ENCODE data around the gene POLR3F.
"Not testable (repeated sequence)": the region's sequence is repeated elsewhere in the genome, so short reads cannot be mapped to it uniquely, and the experiment has no call there.

Gene POLR3F

DNA sequence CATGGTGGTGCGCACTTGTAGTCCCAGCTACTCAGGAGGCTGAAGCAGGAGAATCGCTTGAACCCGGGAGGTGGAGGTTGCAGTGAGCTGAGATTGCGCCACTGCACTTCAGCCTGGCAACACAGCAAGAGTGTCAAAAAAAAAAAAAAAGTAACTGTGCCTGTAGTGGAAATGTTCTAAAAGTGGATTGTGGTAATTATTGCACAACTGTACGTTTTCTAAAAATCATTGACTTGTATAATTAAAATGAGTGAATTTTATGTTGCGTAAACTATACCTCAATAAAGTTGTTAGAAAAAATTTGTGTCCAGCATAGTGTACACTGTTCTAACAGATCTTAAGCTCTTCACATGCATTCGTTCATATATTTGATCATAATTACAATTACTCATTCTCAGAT lies 46.0 kb downstream of the POLR3F start:
- no peaks in the 10 kb centered on the region for H3K79me1 ChIP-seq (ENCODE audit: low read length)
- peaks cover 1% of the 10 kb centered on the region for H3K79me2 ChIP-seq (ENCODE audit: control insufficient read depth, insufficient read depth, low read length, poor library complexity)
- no peak for DNase-seq
- no peak overlapping the region for H4K91ac ChIP-seq (ENCODE audit: low read depth, low read length)
- no peak overlapping the region for H2AK5ac ChIP-seq (ENCODE audit: low read length)
- H3K9me3 ChIP-seq (ENCODE audit: insufficient read depth, low read depth, low read length) = no peaks in the 10 kb centered on the region
- H2BK120ac ChIP-seq (ENCODE audit: insufficient read depth, low read length, poor library complexity) = no peak overlapping the region
- H3K36me3 ChIP-seq (ENCODE audit: control insufficient read depth in 1 of 2, insufficient read depth in 2 of 2, low read length in 2 of 2) = peaks cover 16 to 27% of the 10 kb centered on the region in 2 experiments
- H3K27me3 ChIP-seq (ENCODE audit: insufficient read depth, low read length) = no peaks in the 10 kb centered on the region
- H3K4me3 ChIP-seq (ENCODE audit: low read depth, low read length) = no peak overlapping the region
- no peak overlapping the region for H3K23ac ChIP-seq (ENCODE audit: low read length)
- H3K27ac ChIP-seq (ENCODE audit: low read depth, low read length) = no peak overlapping the region
- no peak overlapping the region for H3K4ac ChIP-seq (ENCODE audit: low read depth, low read length)
- no CpG with 5 or more reads among the region's 7 CpGs for WGBS (ENCODE audit: extremely low coverage, insufficient coverage, insufficient read length)
- H2AFZ ChIP-seq (ENCODE audit: insufficient read depth, low read length, poor library complexity) = no peak overlapping the region
- H2BK12ac ChIP-seq (ENCODE audit: low read length) = no peak overlapping the region
- H4K8ac ChIP-seq (ENCODE audit: low read depth, low read length) = no peak overlapping the region
- no peak overlapping the region for H4K12ac ChIP-seq (ENCODE audit: low read depth, low read length)
- H3K18ac ChIP-seq (ENCODE audit: low read length) = no peak overlapping the region
- peaks cover 4 to 7% of the 10 kb centered on the region in 2 experiments for H3K4me1 ChIP-seq (ENCODE audit: control insufficient read depth in 1 of 2, insufficient read depth in 2 of 2, low read length in 2 of 2)
- no peak overlapping the region for H3K4me2 ChIP-seq (ENCODE audit: low read length)
- H2BK5ac ChIP-seq (ENCODE audit: low read depth, low read length, poor library complexity) = no peak overlapping the region
- no peak overlapping the region for H3K9ac ChIP-seq (ENCODE audit: low read length)
- no peak overlapping the region for H3K14ac ChIP-seq (ENCODE audit: low read length)

- Histone ChIP-seq H3K4me3 (ENCODE audit: low read depth, low read length) (no peak overlapping the region), H4K91ac (ENCODE audit: low read depth, low read length) (no peak overlapping the region), H2AK5ac (ENCODE audit: low read length) (no peak overlapping the region), H3K9me3 (ENCODE audit: insufficient read depth, low read depth, low read length) (no peaks in the 10 kb centered on the region), H3K27me3 (ENCODE audit: insufficient read depth, low read length) (no peaks in the 10 kb centered on the region), H3K18ac (ENCODE audit: low read length) (no peak overlapping the region), H3K79me2 (ENCODE audit: control insufficient read depth, insufficient read depth, low read length, poor library complexity) (no peaks in the 10 kb centered on the region), H2BK5ac (ENCODE audit: low read depth, low read length, poor library complexity) (no peak overlapping the region), H3K9ac (ENCODE audit: low read length) (no peak overlapping the region), H4K12ac (ENCODE audit: low read depth, low read length) (no peak overlapping the region), H3K23ac (ENCODE audit: low read length) (no peak overlapping the region), H2BK120ac (ENCODE audit: insufficient read depth, low read length, poor library complexity) (no peak overlapping the region), H3K79me1 (ENCODE audit: low read length) (no peaks in the 10 kb centered on the region), H3K36me3 (ENCODE audit: control insufficient read depth in 1 of 2, insufficient read depth in 2 of 2, low read length in 2 of 2) (peaks cover 16 to 27% of the 10 kb centered on the region in 2 experiments), H3K27ac (ENCODE audit: low read depth, low read length) (no peak overlapping the region), H3K4me2 (ENCODE audit: low read length) (no peak overlapping the region), H3K4me1 (ENCODE audit: control insufficient read depth in 1 of 2, insufficient read depth in 2 of 2, low read length in 2 of 2) (no peaks in the 10 kb centered on the region), H4K8ac (ENCODE audit: low read depth, low read length) (no peak overlapping the region), H3K14ac (ENCODE audit: low read length) (no peak overlapping the region), H2AFZ (ENCODE audit: insufficient read depth, low read length, poor library complexity) (no peak overlapping the region), H2BK12ac (ENCODE audit: low read length) (no peak overlapping the region), H3K4ac (ENCODE audit: low read depth, low read length) (no peak overlapping the region)
- no CpG with 5 or more reads among the region's 5 CpGs for WGBS (ENCODE audit: extremely low coverage, insufficient coverage, insufficient read length)
- no peak for DNase-seq
These were observed 46.9 kb downstream of the POLR3F start for GRCh38 chr20:18514127-18514526.

GRCh38 chr20:18515973-18516372 lies 48.8 kb downstream of the POLR3F start:
- no peak overlapping the region for H3K27ac ChIP-seq (ENCODE audit: low read depth, low read length)

DNA sequence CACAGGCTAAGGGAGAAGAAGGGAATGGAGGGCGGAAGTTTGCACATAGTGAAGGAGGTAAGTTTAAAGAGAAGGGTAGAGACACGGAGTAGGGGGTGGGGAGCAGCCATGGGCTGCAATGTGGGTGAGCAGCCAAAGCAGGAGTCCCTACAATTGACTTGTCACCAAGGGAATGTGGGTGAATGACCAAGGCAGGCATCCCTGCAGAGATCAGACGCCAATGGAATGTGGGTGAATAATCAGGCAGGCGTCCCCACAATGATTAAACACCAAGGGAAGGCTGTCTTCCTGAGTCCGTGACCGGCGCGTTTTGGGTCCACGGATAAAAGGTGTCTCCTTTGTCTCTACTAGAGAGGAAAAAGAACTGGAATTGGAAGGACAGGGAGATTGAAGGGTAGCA lies 54.9 kb downstream of the POLR3F start:
- not testable (repeated sequence) for H4K91ac ChIP-seq (ENCODE audit: low read depth, low read length); H2BK12ac ChIP-seq (ENCODE audit: low read length); H3K79me2 ChIP-seq (ENCODE audit: control insufficient read depth, insufficient read depth, low read length, poor library complexity); H3K23ac ChIP-seq (ENCODE audit: low read length); H3K4me1 ChIP-seq (ENCODE audit: control insufficient read depth in 1 of 2, insufficient read depth in 2 of 2, low read length in 2 of 2); H3K18ac ChIP-seq (ENCODE audit: low read length); H3K4ac ChIP-seq (ENCODE audit: low read depth, low read length); H3K14ac ChIP-seq (ENCODE audit: low read length); H4K12ac ChIP-seq (ENCODE audit: low read depth, low read length); H4K8ac ChIP-seq (ENCODE audit: low read depth, low read length); DNase-seq; H3K9me3 ChIP-seq (ENCODE audit: insufficient read depth, low read depth, low read length); H3K4me2 ChIP-seq (ENCODE audit: low read length); H3K4me3 ChIP-seq (ENCODE audit: low read depth, low read length); H3K27ac ChIP-seq (ENCODE audit: low read depth, low read length); H3K9ac ChIP-seq (ENCODE audit: low read length); H3K79me1 ChIP-seq (ENCODE audit: low read length); H2BK120ac ChIP-seq (ENCODE audit: insufficient read depth, low read length, poor library complexity); H3K27me3 ChIP-seq (ENCODE audit: insufficient read depth, low read length); H2AFZ ChIP-seq (ENCODE audit: insufficient read depth, low read length, poor library complexity); H2BK5ac ChIP-seq (ENCODE audit: low read depth, low read length, poor library complexity); H2AK5ac ChIP-seq (ENCODE audit: low read length)
- no CpG with 5 or more reads among the region's 9 CpGs for WGBS (ENCODE audit: extremely low coverage, insufficient coverage, insufficient read length)
- H3K36me3 ChIP-seq (ENCODE audit: control insufficient read depth in 1 of 2, insufficient read depth in 2 of 2, low read length in 2 of 2) = peaks cover 22 to 33% of the 10 kb centered on the region in 2 experiments

More at GRCh38 chr20:18515973-18516372, 48.8 kb downstream of the POLR3F start:
- no peak overlapping the region for H3K9ac ChIP-seq (ENCODE audit: low read length)
- H3K9me3 ChIP-seq (ENCODE audit: insufficient read depth, low read depth, low read length) = no peaks in the 10 kb centered on the region
- no peak overlapping the region for H3K14ac ChIP-seq (ENCODE audit: low read length)
- no peak overlapping the region for H4K8ac ChIP-seq (ENCODE audit: low read depth, low read length)
- no peak overlapping the region for H2BK120ac ChIP-seq (ENCODE audit: insufficient read depth, low read length, poor library complexity)
- no peak overlapping the region for H2BK12ac ChIP-seq (ENCODE audit: low read length)
- H3K4me2 ChIP-seq (ENCODE audit: low read length) = no peak overlapping the region
- H3K79me2 ChIP-seq (ENCODE audit: control insufficient read depth, insufficient read depth, low read length, poor library complexity) = no peaks in the 10 kb centered on the region
- no peaks in the 10 kb centered on the region for H3K4me1 ChIP-seq (ENCODE audit: control insufficient read depth in 1 of 2, insufficient read depth in 2 of 2, low read length in 2 of 2)
- DNase-seq = no peak
- no peak overlapping the region for H4K91ac ChIP-seq (ENCODE audit: low read depth, low read length)
- no peak overlapping the region for H2AFZ ChIP-seq (ENCODE audit: insufficient read depth, low read length, poor library complexity)
- H3K79me1 ChIP-seq (ENCODE audit: low read length) = no peaks in the 10 kb centered on the region
- no peaks in the 10 kb centered on the region for H3K27me3 ChIP-seq (ENCODE audit: insufficient read depth, low read length)
- no peak overlapping the region for H2AK5ac ChIP-seq (ENCODE audit: low read length)
- no peak overlapping the region for H2BK5ac ChIP-seq (ENCODE audit: low read depth, low read length, poor library complexity)
- H3K23ac ChIP-seq (ENCODE audit: low read length) = no peak overlapping the region
- no peak overlapping the region for H4K12ac ChIP-seq (ENCODE audit: low read depth, low read length)
- no peak overlapping the region for H3K4me3 ChIP-seq (ENCODE audit: low read depth, low read length)
- H3K36me3 ChIP-seq (ENCODE audit: control insufficient read depth in 1 of 2, insufficient read depth in 2 of 2, low read length in 2 of 2) = peaks cover 18 to 23% of the 10 kb centered on the region in 2 experiments
- no peak overlapping the region for H3K18ac ChIP-seq (ENCODE audit: low read length)
- H3K4ac ChIP-seq (ENCODE audit: low read depth, low read length) = no peak overlapping the region
